NB4 (cell line): ENCODE results near the gene TLE3.

Experiments used
- CTCF ChIP-seq: IDR thresholded peaks from one replicate; pipeline ENCODE4 v1.5.1; 2012; ENCODE audit warnings: low read depth, low read length
- MAX ChIP-seq: IDR thresholded peaks from 2 replicates; pipeline ENCODE4 v1.6.1; 2011; ENCODE audit warnings: low read depth, low read length
- POLR2A ChIP-seq: IDR thresholded peaks from 2 replicates; pipeline ENCODE4 v1.6.1; 2011; ENCODE audit warnings: mild to moderate bottlenecking; ENCODE audit not compliant: insufficient read length; ENCODE audit errors: extremely low read depth

DNA sequence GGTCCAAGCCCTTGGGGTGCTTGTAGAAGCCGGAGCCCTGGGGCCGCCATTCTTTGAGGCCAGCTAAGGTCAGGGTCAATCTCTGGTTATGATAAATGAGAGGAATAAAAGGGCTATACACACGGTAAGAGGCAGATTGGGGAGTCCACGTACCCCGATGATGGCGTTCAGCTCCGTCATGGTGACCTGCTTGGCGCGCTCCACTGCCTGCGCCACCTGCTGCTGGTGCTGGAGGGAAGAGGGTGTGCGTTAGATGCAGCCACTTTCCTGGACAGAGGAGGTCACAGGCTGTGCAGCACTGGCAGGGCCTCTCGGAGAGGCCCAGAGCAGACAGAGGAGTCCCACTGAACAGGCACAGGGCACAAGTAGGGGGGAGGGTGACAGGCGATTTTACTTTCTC is 23.3 kb downstream of the TLE3 start:
- TF ChIP-seq MAX (no peak), CTCF (no peak), POLR2A (no peak)
